Natural killer cell treated with Interleukin-12 subunit alpha and Interleukin-12 subunit beta and Interleukin-15 and Interleukin-18, amount 100 ng/mL, for 72 hours (primary cell): ENCODE data around the gene THBS2. TPM values are rescaled to one million over a fixed set of nuclear protein-coding genes. Genes with fewer than 3 reads are reported as not detected.
"Not testable (repeated sequence)": the region's sequence is repeated elsewhere in the genome, so short reads cannot be mapped to it uniquely, and the experiment has no call there.

Experiments used
- ATAC-seq, 2 donors: fragments of 150-1000 bp; cut with Tn5 transposase in 1 of 2; sonication (Bioruptor Pico), chemical (Tn5 transposase) in 1 of 2; 2 replicates each; pipeline ENCODE4 v1.10.0; 2021
- DNase-seq: peaks from one replicate; pipeline ENCODE4 v3.0.0; 2022; ENCODE audit warnings: low spot score
- H3K27ac Mint-ChIP-seq, 2 donors: 1 replicate in 1 of 2; 2 replicates in 1 of 2; pipeline ENCODE4 v1.8.0; 2022; ENCODE audit warnings: mixed read lengths in 2 of 2, mild to moderate bottlenecking in 1 of 2, moderate library complexity in 1 of 2
- H3K27me3 Mint-ChIP-seq, 2 donors: 1 replicate in 1 of 2; 2 replicates in 1 of 2; pipeline ENCODE4 v1.8.0; 2022; ENCODE audit warnings: mixed read lengths in 2 of 2
- H3K36me3 Mint-ChIP-seq: one replicate; pipeline ENCODE4 v1.8.0; 2022; ENCODE audit warnings: mixed read lengths
- H3K4me1 Mint-ChIP-seq, 2 donors: 1 replicate in 1 of 2; 2 replicates in 1 of 2; pipeline ENCODE4 v1.8.0; 2022; ENCODE audit warnings: low read depth in 2 of 2, mixed read lengths in 2 of 2, mild to moderate bottlenecking in 1 of 2
- H3K4me3 Mint-ChIP-seq: one replicate; pipeline ENCODE4 v1.8.0; 2022; ENCODE audit warnings: mixed read lengths
- H3K9me3 Mint-ChIP-seq: 2 replicates; pipeline ENCODE4 v1.8.0; 2022; ENCODE audit warnings: mixed read lengths
- total RNA-seq, 2 donors: library from RNA; stranded (reverse); gene quantifications; one replicate each; pipeline ENCODE4 v1.2.3, GENCODE V29; 2022

Gene THBS2
- not detected for total RNA-seq

DNA sequence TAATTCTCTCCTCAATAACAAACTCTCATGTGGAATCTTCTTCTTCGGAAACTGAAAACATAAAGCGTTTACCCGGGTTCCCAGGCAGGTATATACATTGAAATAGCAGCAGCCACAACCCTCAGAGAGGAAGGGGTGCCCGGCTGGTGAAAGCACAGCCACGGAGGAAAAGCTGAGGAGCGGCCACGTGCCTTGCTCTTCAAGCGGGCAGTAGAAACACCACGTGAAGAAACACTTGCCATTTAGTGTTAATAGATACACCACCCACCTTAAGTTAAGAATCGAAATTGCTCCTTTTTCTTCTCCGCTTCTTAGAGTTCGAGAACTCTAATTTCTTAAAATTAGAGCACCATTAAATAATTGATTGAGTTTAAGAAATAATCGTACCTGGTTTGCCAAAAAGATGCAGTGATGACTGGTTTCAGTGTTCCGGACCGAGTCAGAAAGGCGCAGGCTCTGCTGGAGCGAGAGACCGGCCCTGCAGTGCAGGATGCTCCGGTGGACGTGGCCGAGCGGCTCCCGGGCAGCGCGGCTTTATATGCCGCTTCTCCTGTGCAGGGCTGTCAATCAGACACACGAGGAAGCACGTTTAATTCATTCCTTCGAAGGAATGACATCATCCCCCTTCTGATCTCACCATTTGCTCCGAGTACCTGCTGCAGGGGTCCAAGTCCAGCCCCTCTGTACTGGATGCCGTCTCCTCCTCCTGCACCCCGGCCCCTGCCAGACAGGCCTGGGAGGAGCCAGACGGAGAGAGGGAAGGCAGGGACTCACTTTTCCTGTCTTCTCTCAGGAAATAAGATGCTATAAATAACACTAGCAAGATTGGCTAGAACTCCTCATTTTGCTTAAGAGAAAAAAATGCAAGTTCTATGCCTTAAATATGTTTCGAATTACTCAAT, at the start of gene THBS2:
THBS2 (minus strand) TSS at position 510 of the 902 bp plus-strand sequence. CDS start 3,062 bp downstream, outside the sequence.
- peaks cover 48 to 50% of the 10 kb centered on the region in 2 donors for H3K27me3 Mint-ChIP-seq
- ATAC-seq (no peak), DNase-seq (no peak)
- H3K4me1 Mint-ChIP-seq, result peaks cover 0 to 7% of the 10 kb centered on the region in 2 donors
- no peaks in the 10 kb centered on the region for H3K36me3 Mint-ChIP-seq
- no peak within 1 kb of the TSS for H3K4me3 Mint-ChIP-seq
- no peak within 1 kb of the TSS for H3K27ac Mint-ChIP-seq
- H3K9me3 Mint-ChIP-seq, result no peaks in the 10 kb centered on the region

- Mint-ChIP-seq H3K36me3 (no peaks in the 10 kb centered on the region), H3K4me1 (no peaks in the 10 kb centered on the region), H3K4me3 (no peak overlapping the region), H3K9me3 (no peaks in the 10 kb centered on the region), H3K27ac (no peak overlapping the region), H3K27me3 (peaks cover 38 to 52% of the 10 kb centered on the region in 2 donors)
- ATAC-seq (no peak), DNase-seq (no peak)
These were observed 49.1 kb upstream of the THBS2 start for GRCh38 chr6:169302716-169303115.

- DNase-seq, result no peak
- H3K36me3 Mint-ChIP-seq, result no peaks in the 10 kb centered on the region
- no peak overlapping the region for H3K27ac Mint-ChIP-seq
- no peak for ATAC-seq
- H3K27me3 Mint-ChIP-seq, result peaks cover 34 to 48% of the 10 kb centered on the region in 2 donors
- H3K4me1 Mint-ChIP-seq, result no peaks in the 10 kb centered on the region
- H3K4me3 Mint-ChIP-seq, result no peak overlapping the region
- H3K9me3 Mint-ChIP-seq, result no peaks in the 10 kb centered on the region
These were observed 48.6 kb upstream of the THBS2 start for GRCh38 chr6:169302255-169302654.

DNA sequence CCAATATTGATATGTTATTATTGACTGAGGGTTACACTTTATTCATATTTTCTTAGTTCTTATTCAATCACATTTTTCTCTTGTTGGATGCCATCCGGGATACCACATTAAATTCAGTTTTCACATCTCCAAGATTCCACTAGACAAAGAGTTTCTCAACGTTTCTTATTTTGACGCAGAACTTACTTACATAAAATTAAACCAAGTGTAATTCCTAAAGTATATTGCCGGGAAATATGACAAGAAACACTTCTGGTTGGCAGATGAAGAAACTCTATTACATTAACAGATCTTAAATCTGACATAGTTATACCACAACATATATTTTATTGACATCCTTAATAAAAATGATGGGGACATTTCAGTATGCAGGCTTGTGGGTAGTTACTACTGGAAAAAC, 47.3 kb upstream of the THBS2 start:
- ATAC-seq (no peak), DNase-seq (no peak)
- no peak overlapping the region for H3K4me3 Mint-ChIP-seq
- H3K9me3 Mint-ChIP-seq, result no peaks in the 10 kb centered on the region
- no peak overlapping the region for H3K27ac Mint-ChIP-seq
- H3K36me3 Mint-ChIP-seq, result no peaks in the 10 kb centered on the region
- peaks cover 36 to 46% of the 10 kb centered on the region in 2 donors for H3K27me3 Mint-ChIP-seq
- no peaks in the 10 kb centered on the region for H3K4me1 Mint-ChIP-seq

- H3K27me3 Mint-ChIP-seq, result peaks cover 26 to 33% of the 10 kb centered on the region in 2 donors
- not testable (repeated sequence) for H3K4me1 Mint-ChIP-seq, H3K36me3 Mint-ChIP-seq, H3K9me3 Mint-ChIP-seq, DNase-seq, H3K4me3 Mint-ChIP-seq, ATAC-seq, H3K27ac Mint-ChIP-seq
These were observed 45.0 kb upstream of the THBS2 start for GRCh38 chr6:169298626-169299025.

DNA sequence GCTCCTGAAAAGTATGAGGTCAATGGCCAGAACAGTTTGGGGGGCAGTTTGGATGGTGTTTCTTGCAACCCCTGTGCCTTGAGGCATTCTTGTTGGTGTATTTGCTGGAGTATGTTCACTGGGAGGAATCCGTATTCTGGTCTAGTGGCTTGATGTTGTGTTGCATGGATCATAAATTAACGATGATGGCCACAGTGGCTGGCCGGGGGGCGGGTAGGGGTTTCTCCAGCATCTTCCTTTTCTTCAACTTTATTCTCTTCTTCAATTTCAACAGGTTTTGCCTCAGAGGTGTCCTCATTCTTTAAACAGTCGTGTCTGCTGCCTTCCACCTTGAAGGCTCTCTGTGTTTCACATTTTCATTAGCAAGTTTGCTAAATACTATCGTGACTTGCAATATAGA, 43.0 kb upstream of the THBS2 start:
- no peaks in the 10 kb centered on the region for H3K4me1 Mint-ChIP-seq
- peaks cover 13 to 18% of the 10 kb centered on the region in 2 donors for H3K27me3 Mint-ChIP-seq
- no peak for DNase-seq
- no peak overlapping the region for H3K27ac Mint-ChIP-seq
- no peaks in the 10 kb centered on the region for H3K36me3 Mint-ChIP-seq
- no peak for ATAC-seq
- H3K9me3 Mint-ChIP-seq, result no peaks in the 10 kb centered on the region
- H3K4me3 Mint-ChIP-seq, result no peak overlapping the region

- Mint-ChIP-seq H3K36me3 (no peaks in the 10 kb centered on the region), H3K4me3 (no peak overlapping the region), H3K4me1 (no peaks in the 10 kb centered on the region), H3K27ac (no peak overlapping the region), H3K27me3 (peaks cover 17 to 18% of the 10 kb centered on the region in 2 donors), H3K9me3 (no peaks in the 10 kb centered on the region)
- ATAC-seq (no peak), DNase-seq (no peak)
These were observed 42.5 kb upstream of the THBS2 start for GRCh38 chr6:169296170-169296569.

DNA sequence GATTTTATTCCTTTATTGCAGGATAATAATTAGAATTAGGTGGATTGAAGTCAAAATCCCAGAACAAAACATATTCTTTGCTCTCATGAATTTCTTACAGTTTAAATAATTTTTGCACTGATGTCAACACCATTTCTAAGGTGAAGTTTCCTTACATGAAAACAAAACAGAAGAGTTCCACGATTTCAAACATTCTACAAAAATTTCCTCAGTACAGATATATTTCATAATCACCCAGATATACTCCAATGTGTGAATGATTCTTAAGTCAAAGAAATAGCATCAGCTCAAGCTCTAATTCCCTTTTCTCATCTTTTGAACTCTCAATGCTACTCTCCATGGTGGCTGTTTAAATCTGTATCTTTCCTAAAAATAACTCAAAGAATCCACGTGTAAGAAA, 39.5 kb upstream of the THBS2 start:
- Mint-ChIP-seq H3K36me3 (no peaks in the 10 kb centered on the region), H3K4me1 (no peaks in the 10 kb centered on the region), H3K9me3 (no peaks in the 10 kb centered on the region), H3K27me3 (peaks cover 9 to 16% of the 10 kb centered on the region in 2 donors), H3K4me3 (no peak overlapping the region), H3K27ac (no peak overlapping the region)
- DNase-seq (no peak), ATAC-seq (no peak)

DNA sequence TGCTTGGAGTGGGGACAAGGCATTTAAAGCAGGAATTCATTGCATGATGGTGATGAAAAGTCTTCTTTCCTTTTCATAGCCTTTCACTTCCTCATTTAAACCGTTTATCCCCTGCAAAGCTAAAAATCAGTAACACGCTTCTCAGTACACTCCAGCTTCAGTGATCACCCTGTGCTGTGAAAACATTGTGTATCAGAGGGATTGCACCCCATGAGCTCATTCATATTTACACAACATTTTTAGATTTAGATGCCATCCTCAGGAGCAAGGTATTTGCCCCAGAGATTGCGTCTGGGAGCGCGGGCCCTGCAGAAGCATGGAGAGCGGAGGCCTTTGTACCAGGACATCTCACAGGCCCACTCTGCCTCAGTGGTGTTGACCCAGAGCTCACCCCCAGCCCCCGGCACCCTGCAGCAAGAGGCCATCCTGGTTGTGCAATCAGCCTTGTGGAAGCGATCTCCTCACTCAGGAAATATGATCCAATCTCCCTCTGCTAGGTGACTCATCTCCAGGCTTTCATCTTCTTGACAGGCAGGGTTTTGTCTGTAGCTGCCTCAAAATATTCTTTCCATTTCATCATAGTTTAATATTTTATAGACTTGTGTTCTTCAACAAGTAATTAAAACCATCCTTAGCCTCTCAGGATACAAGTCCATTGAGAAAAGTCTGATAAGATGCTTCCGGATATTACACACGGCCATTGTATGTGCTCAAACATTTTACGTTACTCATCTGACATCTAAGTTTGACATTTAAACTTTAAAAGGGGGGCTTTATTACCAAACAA, 38.9 kb upstream of the THBS2 start:
- Mint-ChIP-seq H3K4me3 (no peak overlapping the region), H3K4me1 (no peaks in the 10 kb centered on the region), H3K27me3 (peaks cover 9 to 10% of the 10 kb centered on the region in 2 donors), H3K36me3 (no peaks in the 10 kb centered on the region), H3K9me3 (no peaks in the 10 kb centered on the region), H3K27ac (no peak overlapping the region)
- ATAC-seq, result no peak
- no peak for DNase-seq

GRCh38 chr6:169291646-169292337, 38.1 kb upstream of the THBS2 start:
- Mint-ChIP-seq H3K27ac (no peak overlapping the region), H3K4me1 (no peaks in the 10 kb centered on the region), H3K36me3 (no peaks in the 10 kb centered on the region), H3K9me3 (no peaks in the 10 kb centered on the region), H3K4me3 (no peak overlapping the region), H3K27me3 (peaks cover 8 to 10% of the 10 kb centered on the region in 2 donors)
- no peak for DNase-seq
- ATAC-seq, result no peak

GRCh38 chr6:169291148-169291547, 37.5 kb upstream of the THBS2 start:
- H3K36me3 Mint-ChIP-seq, result no peaks in the 10 kb centered on the region
- no peaks in the 10 kb centered on the region for H3K4me1 Mint-ChIP-seq
- DNase-seq, result no peak
- no peak for ATAC-seq
- no peaks in the 10 kb centered on the region for H3K9me3 Mint-ChIP-seq
- no peak overlapping the region for H3K4me3 Mint-ChIP-seq
- H3K27me3 Mint-ChIP-seq, result peaks cover 7 to 10% of the 10 kb centered on the region in 2 donors
- no peak overlapping the region for H3K27ac Mint-ChIP-seq

DNA sequence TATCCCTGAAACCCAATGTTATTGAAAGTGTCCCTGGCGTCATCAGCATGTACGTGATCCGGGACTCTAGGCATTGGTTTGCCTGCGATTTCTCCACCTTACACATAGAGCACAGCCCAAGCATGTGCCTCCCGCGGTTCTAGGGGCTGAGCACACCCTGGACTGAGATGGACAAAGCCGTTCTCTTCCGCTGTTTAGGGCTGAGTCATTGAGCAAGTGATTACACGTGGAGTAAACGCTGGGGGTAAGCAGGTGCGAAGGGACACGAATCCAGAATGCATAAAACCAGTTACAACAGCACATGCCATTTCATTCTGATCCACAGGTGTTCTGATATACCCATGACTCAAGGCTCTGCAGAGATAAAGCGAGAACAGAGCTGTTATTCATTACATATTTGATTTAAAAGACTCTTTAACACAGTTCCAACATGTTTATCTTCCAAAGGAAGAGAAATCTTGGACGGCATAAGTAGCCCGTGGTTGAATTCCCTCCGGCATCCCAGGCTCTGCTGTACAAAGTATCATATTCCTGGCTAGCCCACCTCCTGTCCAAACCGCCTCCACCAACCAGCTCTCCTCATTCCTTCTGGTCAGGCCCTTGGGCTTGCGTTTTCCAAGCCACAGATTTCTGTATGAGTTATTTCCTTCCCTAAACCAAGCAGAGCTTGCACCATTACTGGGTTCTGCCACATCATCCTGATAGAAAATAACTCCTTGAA, 36.1 kb upstream of the THBS2 start:
- Mint-ChIP-seq H3K27me3 (peaks cover 7 to 8% of the 10 kb centered on the region in 2 donors), H3K4me1 (no peaks in the 10 kb centered on the region), H3K27ac (no peak overlapping the region), H3K4me3 (no peak overlapping the region), H3K36me3 (no peaks in the 10 kb centered on the region), H3K9me3 (no peaks in the 10 kb centered on the region)
- ATAC-seq (no peak), DNase-seq (no peak)

- Mint-ChIP-seq H3K4me3 (no peak overlapping the region), H3K36me3 (no peaks in the 10 kb centered on the region), H3K27ac (no peak overlapping the region), H3K27me3 (peaks cover 3 to 4% of the 10 kb centered on the region in 2 donors), H3K4me1 (no peaks in the 10 kb centered on the region), H3K9me3 (no peaks in the 10 kb centered on the region)
- no peak for DNase-seq
- no peak for ATAC-seq
These were observed 35.6 kb upstream of the THBS2 start for GRCh38 chr6:169289257-169289618.
